ENCODE results near the gene NKAIN4.

- TF ChIP-seq CTCF (optimal IDR thresholded peaks at IDR 0.05 in 1 of 3, IDR thresholded peaks at IDR 0.05 in 1 of 3, conservative IDR thresholded peaks at IDR 0.05 in 1 of 3; ENCODE audit: extremely low read depth in 1 of 3, insufficient read depth in 2 of 3, low read length in 3 of 3) (peak in 1 of 3 experiments; percentile 10), EZH2 (IDR thresholded peaks at IDR 0.05; ENCODE audit: low read length) (no peak)
These were observed 23.4 kb downstream of the NKAIN4 start for GRCh38 chr20:63230800-63231268.

Data from keratinocyte (primary cell).